IMR-90 (cell line): Measurements from ENCODE around the gene GAL. TPM values are rescaled to one million over a fixed set of nuclear protein-coding genes. Genes with fewer than 3 reads are reported as not detected.

Source experiments
- ATAC-seq: fragments of 200-7000 bp; cut with Tn5 transposase; 2 replicates; pipeline ENCODE4 v1.9.1; 2020; ENCODE audit warnings: low read depth, mild to moderate bottlenecking, moderate library complexity
- BruUV-seq: library from RNA; stranded (reverse); fragments of 400-500 nt; replicated peaks from 2 replicates; lab custom pipeline; 2021; lab: Mats Ljungman, UMichigan
- CTCF ChIA-PET: fragments of 300-600 bp; formaldehyde crosslinking; extraction: SDS; loops from one replicate; lab custom pipeline; 2021; ENCODE audit warnings: antibody characterized with exemption; lab: Yijun Ruan, JAX
- POLR2A ChIA-PET: fragments of 300-600 bp; sonication (Branson Sonifier 250); formaldehyde crosslinking; loops from one replicate; lab custom pipeline; 2022; ENCODE audit warnings: antibody characterized with exemption; ENCODE audit not compliant: unreplicated experiment; lab: Charles Lee
- DNase-seq: peaks from one replicate; pipeline ENCODE4 v3.0.0; 2013
- H2AFZ ChIP-seq: replicated peaks from 2 replicates; pipeline ENCODE3; 2013; ENCODE audit warnings: low read length, mild to moderate bottlenecking; ENCODE audit not compliant: poor library complexity
- H2AK5ac ChIP-seq: 2 replicates; pipeline ENCODE4 v1.6.1; 2013; ENCODE audit warnings: low read depth, low read length, inconsistent platforms
- H2AK9ac ChIP-seq: replicated peaks from 2 replicates; pipeline ENCODE3; 2013; ENCODE audit warnings: mild to moderate bottlenecking, low read depth, low read length, moderate library complexity; ENCODE audit not compliant: poor library complexity
- H2BK120ac ChIP-seq: 2 replicates; pipeline ENCODE4 v1.6.1; 2013; ENCODE audit warnings: low read depth, low read length, inconsistent platforms
- H2BK15ac ChIP-seq: 3 replicates; pipeline ENCODE4 v1.6.1; 2013; ENCODE audit warnings: low read depth, low read length, inconsistent platforms
- H2BK20ac ChIP-seq: 2 replicates; pipeline ENCODE4 v1.6.1; 2013; ENCODE audit warnings: low read depth, mild to moderate bottlenecking, inconsistent platforms, low read length, moderate library complexity
- H2BK5ac ChIP-seq: 2 replicates; pipeline ENCODE4 v1.6.1; 2013; ENCODE audit warnings: mild to moderate bottlenecking, low read depth, low read length, inconsistent platforms; ENCODE audit not compliant: poor library complexity, severe bottlenecking
- H3K14ac ChIP-seq: replicated peaks from 2 replicates; pipeline ENCODE4 v1.6.1; 2013; ENCODE audit warnings: low read depth, low read length, inconsistent platforms
- H3K18ac ChIP-seq: 2 replicates; pipeline ENCODE4 v1.6.1; 2013; ENCODE audit warnings: low read depth, low read length, control low read depth
- H3K23ac ChIP-seq: 2 replicates; pipeline ENCODE4 v1.6.1; 2013; ENCODE audit warnings: low read depth, low read length, inconsistent platforms
- H3K27ac ChIP-seq: 2 replicates; pipeline ENCODE4 v1.5.1; 2013; ENCODE audit warnings: mild to moderate bottlenecking, control low read depth, low read length; ENCODE audit not compliant: insufficient read depth
- H3K27me3 ChIP-seq: 2 replicates; pipeline ENCODE4 v1.6.1; 2013; ENCODE audit warnings: low read length; ENCODE audit not compliant: control insufficient read depth, insufficient read depth
- H3K36me3 ChIP-seq: 2 replicates; pipeline ENCODE4 v1.6.1; 2013; ENCODE audit warnings: low read length, mixed read lengths; ENCODE audit not compliant: control insufficient read depth, insufficient read depth
- H3K4ac ChIP-seq: 2 replicates; pipeline ENCODE4 v1.6.1; 2013; ENCODE audit warnings: low read depth, low read length, inconsistent platforms
- H3K4me1 ChIP-seq: 2 replicates; pipeline ENCODE4 v1.6.1; 2013; ENCODE audit warnings: low read length, mixed read lengths; ENCODE audit not compliant: control insufficient read depth, insufficient read depth
- H3K4me2 ChIP-seq: 2 replicates; pipeline ENCODE4 v1.6.1; 2013; ENCODE audit warnings: low read depth, mild to moderate bottlenecking, control low read depth, low read length, moderate library complexity
- H3K4me3 ChIP-seq: 2 replicates; pipeline ENCODE4 v1.5.1; 2013; ENCODE audit warnings: low read depth, mild to moderate bottlenecking, control low read depth, low read length, moderate library complexity; ENCODE audit not compliant: insufficient read depth
- H3K56ac ChIP-seq: 2 replicates; pipeline ENCODE4 v1.6.1; 2013; ENCODE audit warnings: low read length, inconsistent platforms; ENCODE audit not compliant: insufficient read depth; ENCODE audit errors: extremely low read depth
- H3K79me1 ChIP-seq, 2 experiments: 2 replicates each; pipeline ENCODE4 v1.6.1; 2013; ENCODE audit warnings: low read length in 2 of 2, inconsistent platforms in 1 of 2, low read depth in 1 of 2
- H3K9ac ChIP-seq: 2 replicates; pipeline ENCODE4 v1.6.1; 2013; ENCODE audit warnings: low read depth, low read length, control low read depth
- H3K9me1 ChIP-seq: 2 replicates; pipeline ENCODE4 v1.6.1; 2013; ENCODE audit warnings: low read length, inconsistent platforms; ENCODE audit not compliant: insufficient read depth
- H3K9me3 ChIP-seq: 2 replicates; pipeline ENCODE4 v1.6.1; 2013; ENCODE audit warnings: low read length; ENCODE audit not compliant: control insufficient read depth, insufficient read depth
- H4K20me1 ChIP-seq: 2 replicates; pipeline ENCODE4 v1.6.1; 2013; ENCODE audit warnings: low read length, inconsistent platforms; ENCODE audit not compliant: insufficient read depth
- H4K5ac ChIP-seq: 2 replicates; pipeline ENCODE4 v1.6.1; 2013; ENCODE audit warnings: mild to moderate bottlenecking, low read depth, low read length, control low read depth
- H4K8ac ChIP-seq, 2 experiments: 2 replicates each; pipeline ENCODE4 v1.6.1; 2013; ENCODE audit warnings: low read depth in 2 of 2, low read length in 2 of 2, control low read depth in 1 of 2, inconsistent platforms in 1 of 2
- H4K91ac ChIP-seq: 2 replicates; pipeline ENCODE4 v1.6.1; 2013; ENCODE audit warnings: low read depth, low read length, inconsistent platforms; ENCODE audit not compliant: insufficient read depth
- CEBPB ChIP-seq: IDR thresholded peaks from 2 replicates; pipeline ENCODE4 v1.6.1; 2012; ENCODE audit warnings: low read depth, low read length, improper control_type of control experiment
- CHD1 ChIP-seq: IDR thresholded peaks from 2 replicates; pipeline ENCODE4 v1.6.1; 2012; ENCODE audit warnings: low read depth, low read length, improper control_type of control experiment
- CTCF ChIP-seq: conservative IDR thresholded peaks from 2 replicates; pipeline ENCODE4 v1.5.1; 2012; ENCODE audit warnings: mild to moderate bottlenecking, low read depth, low read length, improper control_type of control experiment
- ELK1 ChIP-seq: fragments of 150-350 bp; IDR thresholded peaks from 2 replicates; pipeline ENCODE4 v1.6.1; 2016; ENCODE audit warnings: low read depth, mild to moderate bottlenecking, low read length, moderate library complexity, borderline replicate concordance
- MAFK ChIP-seq: IDR thresholded peaks from 2 replicates; pipeline ENCODE4 v1.6.1; 2012; ENCODE audit warnings: low read depth, low read length, improper control_type of control experiment
- MAZ ChIP-seq: IDR thresholded peaks from 2 replicates; pipeline ENCODE4 v1.6.1; 2012; ENCODE audit warnings: low read depth, mild to moderate bottlenecking, low read length, improper control_type of control experiment, moderate library complexity, borderline replicate concordance
- MXI1 ChIP-seq: IDR thresholded peaks from 2 replicates; pipeline ENCODE4 v1.6.1; 2012; ENCODE audit warnings: low read depth, mild to moderate bottlenecking, low read length, moderate library complexity, borderline replicate concordance
- NFE2L2 ChIP-seq: fragments of 150-350 bp; IDR thresholded peaks from 2 replicates; pipeline ENCODE4 v1.6.1; 2016; ENCODE audit warnings: low read depth, mild to moderate bottlenecking, low read length
- POLR2A ChIP-seq: IDR thresholded peaks from 2 replicates; pipeline ENCODE4 v1.6.1; 2012; ENCODE audit warnings: mild to moderate bottlenecking, low read depth, low read length
- RCOR1 ChIP-seq: IDR thresholded peaks from 2 replicates; pipeline ENCODE4 v1.6.1; 2012; ENCODE audit warnings: mild to moderate bottlenecking, low read length, improper control_type of control experiment; ENCODE audit not compliant: insufficient replicate concordance
- SMC3 ChIP-seq: fragments of 150-350 bp; IDR thresholded peaks from 2 replicates; pipeline ENCODE4 v1.6.1; 2016; ENCODE audit warnings: low read depth, mild to moderate bottlenecking, antibody characterized with exemption, low read length, moderate library complexity
- USF2 ChIP-seq: fragments of 150-350 bp; IDR thresholded peaks from 2 replicates; pipeline ENCODE4 v1.6.1; 2017; ENCODE audit warnings: mild to moderate bottlenecking, antibody characterized with exemption, low read length, low read depth
- WGBS, 2 experiments: methylation state at CpG; one replicate each; pipeline versions ENCODE4 v1.1.5 to v1.1.7; 2013; ENCODE audit warnings: missing lambda C conversion rate in 2 of 2; ENCODE audit not compliant: insufficient read length in 1 of 2; ENCODE audit errors: extremely low coverage in 2 of 2; 5-methylcytosine and 5-hydroxymethylcytosine counted together
- dilution Hi-C: fragments of 300-500 bp; cut with HindIII; formaldehyde crosslinking; loops from one replicate; pipeline ENCODE4 v1.14.3; 2018; ENCODE audit warnings: low sequenced_read_pairs; ENCODE audit not compliant: unreplicated experiment
- in situ Hi-C: fragments of 300-500 bp; cut with MboI; formaldehyde crosslinking; loops from 3 replicates; pipeline ENCODE4 v1.14.3; 2019; ENCODE audit warnings: low sequenced_read_pairs, inconsistent platforms, mixed read lengths
- intact Hi-C: fragments of 100-400 bp; cut with micrococcal nuclease; formaldehyde crosslinking; loops from 2 replicates; pipeline ENCODE4 v1.10.0; 2022
- polyA plus RNA-seq, 3 experiments: library from polyadenylated mRNA; depleted of rRNA; stranded (reverse); fragments of >200 nt; gene quantifications; 2 replicates each; pipeline ENCODE4 v1.2.3, GENCODE V29; 2012; ENCODE audit warnings: low replicate concordance in 1 of 3
- total RNA-seq: library from RNA; depleted of rRNA; stranded (reverse); fragments of >200 nt; gene quantifications from 2 replicates; pipeline ENCODE4 v1.2.3, GENCODE V29; 2012

The GAL gene
- total and polyA plus RNA-seq, 2 of the 4 experiments (the other 2 are of a cell fraction): 2.0 TPM; not detected in 1

- in situ Hi-C loops: no loop called here
- dilution Hi-C loops: no loop called here
- H3K23ac ChIP-seq: no peak overlapping the region
- H3K79me1 ChIP-seq: no peaks in the 10 kb centered on the region
- H2BK20ac ChIP-seq: no peak overlapping the region
- no CpG with 5 or more reads among the region's 2 CpGs for WGBS, 2 experiments
- H4K20me1 ChIP-seq: no peaks in the 10 kb centered on the region
- POLR2A ChIA-PET: no interaction called here
- H3K14ac ChIP-seq: no peak overlapping the region
- H4K91ac ChIP-seq: no peak overlapping the region
- peaks cover 5% of the 10 kb centered on the region for H3K9me3 ChIP-seq
- H2AK5ac ChIP-seq: no peak overlapping the region
- H3K4ac ChIP-seq: no peak overlapping the region
- H3K4me1 ChIP-seq: no peaks in the 10 kb centered on the region
- H3K27ac ChIP-seq: no peak overlapping the region
- no peak overlapping the region for H2BK15ac ChIP-seq
- no peak for TF ChIP-seq NFE2L2
- no peak for TF ChIP-seq POLR2A
- TF ChIP-seq MAZ: no peak
- no peak for TF ChIP-seq MXI1
- TF ChIP-seq CHD1: no peak
- no peak for TF ChIP-seq SMC3
- no peak for TF ChIP-seq CTCF
- no peak for TF ChIP-seq RCOR1
- no peak for TF ChIP-seq CEBPB
- TF ChIP-seq MAFK: no peak
- no peak for TF ChIP-seq USF2
- TF ChIP-seq ELK1: no peak
- peaks cover 24% of the 10 kb centered on the region for H3K27me3 ChIP-seq
- H3K4me3 ChIP-seq: no peak overlapping the region
- no TSS peak for BruUV-seq
- H2AK9ac ChIP-seq: no peak overlapping the region
- no peak overlapping the region for H2BK120ac ChIP-seq
- CTCF ChIA-PET: no interaction called here
- no peak overlapping the region for H2BK5ac ChIP-seq
- H3K4me2 ChIP-seq: no peak overlapping the region
- DNase-seq: no peak
- H2AFZ ChIP-seq: no peak overlapping the region
- H3K36me3 ChIP-seq: no peaks in the 10 kb centered on the region
- no peaks in the 10 kb centered on the region for H3K9me1 ChIP-seq
- H3K18ac ChIP-seq: no peak overlapping the region
- no peak overlapping the region for H4K8ac ChIP-seq
- no peak for ATAC-seq
- intact Hi-C loops: no loop called here
- no peak overlapping the region for H3K9ac ChIP-seq
- H4K5ac ChIP-seq: no peak overlapping the region
- H3K56ac ChIP-seq: no peak overlapping the region
Observed at GRCh38 chr11:68695531-68695930, 11.2 kb downstream of the GAL start.
